T-helper 17 cell (primary cell): ENCODE data around the gene PSG11. TPM values are rescaled to one million over a fixed set of nuclear protein-coding genes. Genes with fewer than 3 reads are reported as not detected.
A peak's percentile ranks its signal among the peaks of the same experiment; 100 is the strongest.
"Not testable (repeated sequence)": the region's sequence is repeated elsewhere in the genome, so short reads cannot be mapped to it uniquely, and the experiment has no call there.

Experiments
- ATAC-seq: fragments of 150-1000 bp; cut with Tn5 transposase; 2 replicates; pipeline ENCODE4 v1.10.0; 2021; ENCODE audit warnings: mild to moderate bottlenecking, moderate library complexity
- DNase-seq, 3 donors: peaks; one replicate each; pipeline versions ENCODE4 v3.0.0 to v3.0.0-alpha.2; 2020 to 2021
- H3K9me3 ChIP-seq: one replicate; pipeline ENCODE4 v1.7.0; 2013; ENCODE audit warnings: low read length, mild to moderate bottlenecking; ENCODE audit not compliant: control insufficient read depth, poor library complexity, severe bottlenecking
- H3K27ac Mint-ChIP-seq: one replicate; pipeline ENCODE4 v1.8.0; 2022; ENCODE audit warnings: mild to moderate bottlenecking, moderate library complexity, mixed read lengths
- H3K27me3 Mint-ChIP-seq: one replicate; pipeline ENCODE4 v1.8.0; 2022; ENCODE audit warnings: mixed read lengths
- H3K36me3 Mint-ChIP-seq: one replicate; pipeline ENCODE4 v1.8.0; 2022; ENCODE audit warnings: low read depth, mixed read lengths
- H3K4me1 Mint-ChIP-seq: one replicate; pipeline ENCODE4 v1.8.0; 2022; ENCODE audit warnings: mild to moderate bottlenecking, mixed read lengths
- H3K4me3 Mint-ChIP-seq: one replicate; pipeline ENCODE4 v1.8.0; 2022; ENCODE audit warnings: mild to moderate bottlenecking, moderate library complexity, mixed read lengths
- total RNA-seq, 4 donors: library from RNA in 2 of 4; stranded (reverse) in 2 of 4; gene quantifications; one replicate each; pipeline ENCODE4 v1.2.3 and lab custom pipeline; 2022 to 2026

The PSG11 gene
- total RNA-seq, 2 donors from 2014 or later, result 0.29 to 0.37 TPM

DNA sequence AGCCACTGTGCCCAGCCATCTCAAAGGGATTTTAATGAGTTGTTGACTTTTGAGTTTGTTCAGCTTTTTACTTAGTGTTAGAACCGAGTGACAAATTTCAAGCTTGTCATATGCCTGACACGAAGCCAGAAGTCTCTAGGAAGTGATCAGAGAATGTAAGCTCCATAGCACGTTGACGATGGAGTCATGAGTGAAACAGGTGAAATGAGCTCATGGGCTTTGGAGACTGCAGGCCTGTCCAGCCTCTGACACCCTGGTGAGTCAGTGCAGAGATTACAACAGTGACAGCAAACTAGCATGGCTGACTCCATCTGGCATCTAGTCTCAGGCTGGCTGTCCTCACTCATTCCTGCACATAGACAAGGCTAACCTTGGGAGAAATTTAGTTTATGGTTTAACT, 4.6 kb downstream of the PSG11 start:
- H3K27ac Mint-ChIP-seq, H3K9me3 ChIP-seq, H3K4me1 Mint-ChIP-seq, DNase-seq, H3K36me3 Mint-ChIP-seq, ATAC-seq: not testable (repeated sequence)
- H3K4me3 Mint-ChIP-seq, result peak overlapping the region; percentile 37
- peaks cover 17% of the 10 kb centered on the region for H3K27me3 Mint-ChIP-seq

DNA sequence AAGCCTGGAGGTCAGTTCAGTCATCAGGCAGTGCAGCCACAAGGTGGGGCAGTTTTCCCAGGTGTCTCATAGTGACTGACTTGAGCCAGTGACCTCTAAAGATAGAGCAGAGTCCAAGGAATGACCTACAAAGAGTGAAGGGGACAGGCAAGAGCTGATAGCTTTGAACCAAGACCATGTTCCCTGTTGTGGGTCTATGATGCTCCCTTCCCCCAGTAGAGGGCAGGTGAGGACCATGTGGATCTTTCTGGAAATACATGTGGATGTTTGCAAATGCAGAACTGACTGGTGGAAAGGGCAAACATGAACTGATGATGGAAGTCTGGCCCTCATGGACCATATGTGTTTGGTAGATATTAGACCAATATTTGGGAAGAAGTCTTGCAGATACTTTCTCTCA, 6.7 kb downstream of the PSG11 start:
- not testable (repeated sequence) for H3K36me3 Mint-ChIP-seq, ATAC-seq, H3K4me1 Mint-ChIP-seq, H3K4me3 Mint-ChIP-seq, H3K9me3 ChIP-seq, DNase-seq, H3K27ac Mint-ChIP-seq
- peaks cover 28% of the 10 kb centered on the region for H3K27me3 Mint-ChIP-seq

DNA sequence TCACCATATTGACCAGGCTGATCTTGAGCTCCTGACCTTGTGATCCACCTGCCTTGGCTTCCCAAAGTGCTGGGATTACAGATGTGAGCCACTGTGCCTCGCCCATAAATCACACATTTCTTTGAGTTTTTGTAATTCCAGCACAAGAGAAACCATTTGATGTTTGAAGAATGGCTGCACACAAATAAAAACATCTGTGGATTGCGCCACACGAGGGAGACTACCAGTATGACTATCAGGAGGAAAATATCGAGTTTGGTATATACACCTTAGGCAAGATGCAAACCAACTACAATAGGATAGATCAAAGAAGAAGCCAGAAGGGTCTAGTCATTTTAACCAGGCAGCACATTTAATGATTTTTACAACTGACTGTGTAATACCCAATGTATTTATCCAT, 20.4 kb downstream of the PSG11 start:
- not testable (repeated sequence) for ATAC-seq, H3K4me3 Mint-ChIP-seq, H3K4me1 Mint-ChIP-seq, H3K27ac Mint-ChIP-seq, H3K9me3 ChIP-seq, H3K36me3 Mint-ChIP-seq, DNase-seq
- H3K27me3 Mint-ChIP-seq, result peaks cover 63% of the 10 kb centered on the region

DNA sequence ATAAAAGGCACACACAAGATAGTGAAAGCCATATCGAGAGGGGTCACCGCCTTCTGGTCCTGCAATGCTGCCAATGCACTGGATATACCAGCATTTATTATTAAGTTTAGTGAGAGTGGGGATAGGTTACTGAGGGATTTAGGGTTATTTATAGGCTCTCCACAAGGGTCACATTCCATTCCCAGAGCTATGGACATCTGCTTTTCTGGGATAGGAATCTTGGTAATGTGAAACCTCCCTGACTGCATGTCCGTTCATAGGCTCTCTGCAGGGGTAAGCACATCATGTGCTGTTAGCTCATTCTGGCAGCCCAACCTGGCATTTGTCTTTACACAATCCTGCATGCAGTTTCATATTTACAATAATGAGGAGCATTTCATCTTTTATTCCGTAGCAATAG, 21.4 kb downstream of the PSG11 start:
- ATAC-seq, H3K27ac Mint-ChIP-seq, H3K36me3 Mint-ChIP-seq, H3K4me3 Mint-ChIP-seq, H3K9me3 ChIP-seq, DNase-seq, H3K4me1 Mint-ChIP-seq: not testable (repeated sequence)
- peaks cover 55% of the 10 kb centered on the region for H3K27me3 Mint-ChIP-seq

DNA sequence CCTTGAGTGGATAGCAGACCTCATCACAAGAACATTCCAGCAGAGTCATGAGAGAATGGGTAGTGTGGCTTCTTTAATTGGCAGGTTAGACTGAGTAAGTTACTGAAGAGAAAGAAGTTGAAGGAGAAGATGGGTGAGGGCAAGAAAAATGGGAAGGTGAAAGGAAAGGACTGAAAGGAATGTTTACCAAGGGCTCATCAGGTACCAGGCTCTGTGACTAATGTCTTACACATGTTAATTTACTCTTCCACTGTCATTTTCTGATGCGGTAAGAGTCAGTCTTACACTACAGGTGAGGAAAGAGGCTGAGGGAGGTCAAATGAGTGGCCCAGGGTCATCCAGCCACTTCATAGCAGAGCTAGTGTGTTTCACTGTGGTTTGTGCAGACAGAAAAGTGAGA, 22.6 kb downstream of the PSG11 start:
- H3K4me1 Mint-ChIP-seq, result not testable (repeated sequence)

DNA sequence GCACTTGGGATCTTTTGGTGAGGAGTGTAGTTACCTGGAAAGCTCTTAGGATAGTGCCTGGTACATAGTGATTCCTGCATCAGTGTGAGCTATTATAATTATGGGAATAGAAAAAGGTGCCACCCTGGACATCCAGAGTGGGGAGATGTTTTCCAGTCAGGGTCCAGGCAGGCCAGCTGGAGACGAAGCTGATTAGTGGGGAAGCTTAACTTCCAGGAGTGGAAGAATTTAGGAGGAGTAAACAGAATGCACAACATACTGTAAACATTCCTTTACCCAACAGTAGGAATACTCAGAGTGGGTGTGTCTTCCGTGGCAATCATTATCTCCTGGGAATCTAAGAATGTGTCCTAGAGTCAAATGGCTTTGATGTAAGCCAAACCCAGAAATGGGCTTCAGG, 23.3 kb downstream of the PSG11 start:
- not testable (repeated sequence) for H3K27ac Mint-ChIP-seq, H3K4me1 Mint-ChIP-seq, DNase-seq, H3K9me3 ChIP-seq, H3K4me3 Mint-ChIP-seq, H3K36me3 Mint-ChIP-seq, ATAC-seq
- H3K27me3 Mint-ChIP-seq, result peaks cover 44% of the 10 kb centered on the region

More for the DNA sequence above, 22.6 kb downstream of the PSG11 start:
- H3K27me3 Mint-ChIP-seq, result peaks cover 44% of the 10 kb centered on the region
- H3K9me3 ChIP-seq, H3K4me3 Mint-ChIP-seq, DNase-seq, ATAC-seq, H3K36me3 Mint-ChIP-seq, H3K27ac Mint-ChIP-seq: not testable (repeated sequence)

DNA sequence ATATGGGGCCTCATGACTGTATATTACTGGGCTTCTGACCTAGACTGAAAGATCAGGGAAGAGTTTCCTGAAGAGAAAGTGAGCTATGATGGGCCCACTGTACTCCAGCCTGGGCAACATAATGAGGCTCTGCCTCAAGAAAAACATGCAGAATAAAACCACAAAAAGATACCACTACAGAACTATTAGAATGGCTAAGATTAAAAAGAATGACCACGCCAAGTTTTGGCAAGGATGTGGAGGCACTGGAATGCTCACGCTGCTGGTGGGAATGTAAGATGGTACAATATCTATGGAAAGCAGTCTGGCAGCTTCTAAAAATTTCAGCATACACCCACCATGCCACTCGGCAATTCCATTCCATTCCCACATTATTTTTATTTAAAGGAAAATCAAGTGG, 30.1 kb downstream of the PSG11 start:
- not testable (repeated sequence) for ATAC-seq, H3K4me3 Mint-ChIP-seq, H3K36me3 Mint-ChIP-seq, H3K4me1 Mint-ChIP-seq, DNase-seq, H3K27me3 Mint-ChIP-seq, H3K9me3 ChIP-seq, H3K27ac Mint-ChIP-seq

DNA sequence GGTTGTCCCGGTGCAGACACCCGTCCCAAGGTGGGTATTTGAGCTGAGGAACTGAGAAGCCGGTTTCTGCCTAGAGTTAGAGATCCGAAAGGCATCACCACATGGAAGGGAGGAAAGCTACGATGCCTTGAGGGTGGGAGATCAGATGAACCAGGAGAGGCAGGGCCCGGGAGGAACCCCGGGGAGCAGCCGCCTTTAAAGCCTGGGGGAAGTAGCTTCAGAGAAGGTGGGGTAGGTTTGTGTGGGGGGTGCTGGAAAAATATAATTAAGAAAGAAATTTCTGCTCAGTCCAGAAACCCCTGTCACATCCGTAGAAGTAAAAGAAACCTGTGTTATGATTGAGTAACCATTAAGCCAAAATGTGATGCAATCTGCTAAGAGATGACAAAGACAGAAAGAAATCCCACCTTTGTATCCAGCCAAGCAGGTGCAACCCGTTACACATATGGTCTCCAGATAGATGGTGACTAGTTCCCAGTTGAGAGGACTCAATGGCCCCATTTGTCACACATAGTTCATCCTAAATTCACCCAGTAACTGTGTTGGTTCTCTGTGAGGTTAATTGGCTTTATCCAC, 34.2 kb downstream of the PSG11 start:
- not testable (repeated sequence) for H3K36me3 Mint-ChIP-seq, ATAC-seq, DNase-seq, H3K27me3 Mint-ChIP-seq, H3K4me3 Mint-ChIP-seq, H3K27ac Mint-ChIP-seq, H3K4me1 Mint-ChIP-seq, H3K9me3 ChIP-seq

DNA sequence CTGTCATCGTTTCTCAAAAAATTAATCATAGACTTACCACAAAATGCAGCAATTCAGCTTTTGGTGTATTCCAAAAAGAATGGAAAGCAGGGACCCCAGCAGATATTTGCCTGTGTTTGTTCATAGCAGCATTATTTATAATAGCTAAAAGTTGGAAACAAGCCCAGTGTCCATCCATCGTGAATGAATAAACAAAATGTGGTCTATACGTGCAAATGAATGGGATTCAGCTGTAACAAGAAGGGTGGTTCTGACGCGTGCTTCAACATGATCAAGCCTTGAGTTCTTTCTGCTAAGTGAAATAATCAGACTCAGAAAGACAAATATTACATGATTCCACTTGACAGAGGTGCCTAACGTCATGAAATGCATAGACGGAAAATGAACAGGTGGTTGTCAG, 36.4 kb downstream of the PSG11 start:
- peaks cover 6% of the 10 kb centered on the region for H3K27me3 Mint-ChIP-seq
- DNase-seq (no peak), ATAC-seq (no peak)
- no peaks in the 10 kb centered on the region for H3K4me1 Mint-ChIP-seq
- H3K36me3 Mint-ChIP-seq, result no peaks in the 10 kb centered on the region
- no peak overlapping the region for H3K27ac Mint-ChIP-seq
- H3K4me3 Mint-ChIP-seq, result no peak overlapping the region
- H3K9me3 ChIP-seq, result no peaks in the 10 kb centered on the region

DNA sequence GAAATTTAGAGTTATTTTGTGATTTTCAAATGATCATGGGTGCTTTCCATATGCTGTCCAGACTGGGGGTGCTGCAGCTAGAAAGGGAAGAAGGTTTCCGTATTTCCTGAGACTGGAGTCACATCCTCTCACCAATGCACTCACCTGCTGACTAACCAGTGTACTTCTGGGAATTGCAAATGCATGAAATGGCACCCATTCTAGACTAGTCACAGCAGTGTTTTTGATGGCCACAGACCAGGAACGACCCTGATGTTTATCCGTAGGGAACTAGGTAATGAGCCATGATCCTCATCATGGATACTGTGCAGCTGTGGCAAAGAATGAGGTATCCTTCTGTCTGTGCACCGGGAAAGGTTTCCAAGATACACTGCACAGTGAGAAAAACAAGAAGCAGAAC, 37.1 kb downstream of the PSG11 start:
- not testable (repeated sequence) for H3K4me1 Mint-ChIP-seq, H3K9me3 ChIP-seq, H3K4me3 Mint-ChIP-seq, H3K27ac Mint-ChIP-seq, H3K27me3 Mint-ChIP-seq, ATAC-seq, DNase-seq, H3K36me3 Mint-ChIP-seq

DNA sequence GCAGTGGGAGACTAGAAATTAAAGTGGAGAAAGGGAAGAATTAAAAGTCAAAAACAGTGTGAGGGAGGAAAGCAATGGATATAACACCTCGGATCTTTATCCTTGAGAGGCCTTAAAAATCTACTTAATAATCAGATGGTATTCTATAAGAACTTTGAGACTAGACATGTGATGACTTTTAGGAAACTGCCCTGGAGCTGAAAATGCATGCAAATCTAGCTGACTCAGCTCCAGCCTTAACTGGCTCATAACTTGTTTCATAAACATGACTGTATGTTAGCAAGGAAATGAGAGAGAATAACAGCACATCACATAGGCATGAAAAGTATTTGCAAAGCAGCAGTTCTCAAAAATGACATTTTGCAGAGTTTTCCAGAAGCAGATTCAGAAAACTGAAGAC, 38.1 kb downstream of the PSG11 start:
- not testable (repeated sequence) for H3K27ac Mint-ChIP-seq, DNase-seq, H3K9me3 ChIP-seq, ATAC-seq, H3K4me1 Mint-ChIP-seq, H3K4me3 Mint-ChIP-seq, H3K36me3 Mint-ChIP-seq, H3K27me3 Mint-ChIP-seq

DNA sequence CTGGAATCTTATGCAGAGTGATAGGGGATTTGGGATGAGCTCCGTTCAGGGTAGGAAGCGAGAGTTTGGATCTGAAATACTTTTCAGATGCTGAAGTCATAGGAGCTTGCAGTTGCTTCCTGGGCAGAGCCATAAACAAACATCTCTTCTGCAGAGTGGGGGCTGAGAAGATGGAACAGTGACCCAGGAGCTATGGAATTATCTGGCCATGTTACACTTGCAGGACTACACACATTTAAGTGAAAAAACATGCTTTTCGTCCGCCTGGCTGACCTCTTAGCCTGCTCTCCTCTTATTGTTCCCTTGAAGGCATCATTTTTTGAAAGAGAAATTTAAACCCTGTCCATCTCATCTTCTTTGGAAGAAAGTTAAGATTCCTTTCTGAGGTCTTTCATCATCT, 40.7 kb downstream of the PSG11 start:
- Mint-ChIP-seq H3K4me3 (no peak overlapping the region), H3K27ac (no peak overlapping the region), H3K4me1 (no peaks in the 10 kb centered on the region), H3K27me3 (peaks cover 6% of the 10 kb centered on the region), H3K36me3 (no peaks in the 10 kb centered on the region)
- DNase-seq, result no peak
- no peaks in the 10 kb centered on the region for H3K9me3 ChIP-seq
- ATAC-seq, result no peak

DNA sequence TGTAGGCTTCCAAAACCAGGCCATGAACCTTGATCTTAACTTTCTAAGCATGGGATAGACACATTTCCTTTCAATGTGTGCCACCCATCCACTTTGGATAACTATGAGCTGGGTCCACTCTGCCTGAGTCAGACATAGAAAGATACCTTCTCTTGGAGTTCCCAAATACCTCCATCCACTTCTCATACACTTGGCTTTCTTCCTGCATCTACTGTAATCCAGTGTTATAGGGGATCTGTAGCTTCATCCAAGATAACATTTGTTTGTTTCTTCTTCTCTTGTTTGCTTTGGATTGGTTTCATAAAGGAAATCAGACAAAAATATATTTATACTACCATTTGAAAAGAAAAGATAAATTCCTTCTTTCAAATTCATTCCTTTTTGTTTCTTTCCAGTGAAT, 44.2 kb downstream of the PSG11 start:
- not testable (repeated sequence) for ATAC-seq, H3K9me3 ChIP-seq, H3K36me3 Mint-ChIP-seq, H3K4me3 Mint-ChIP-seq, H3K27ac Mint-ChIP-seq, DNase-seq, H3K4me1 Mint-ChIP-seq, H3K27me3 Mint-ChIP-seq

DNA sequence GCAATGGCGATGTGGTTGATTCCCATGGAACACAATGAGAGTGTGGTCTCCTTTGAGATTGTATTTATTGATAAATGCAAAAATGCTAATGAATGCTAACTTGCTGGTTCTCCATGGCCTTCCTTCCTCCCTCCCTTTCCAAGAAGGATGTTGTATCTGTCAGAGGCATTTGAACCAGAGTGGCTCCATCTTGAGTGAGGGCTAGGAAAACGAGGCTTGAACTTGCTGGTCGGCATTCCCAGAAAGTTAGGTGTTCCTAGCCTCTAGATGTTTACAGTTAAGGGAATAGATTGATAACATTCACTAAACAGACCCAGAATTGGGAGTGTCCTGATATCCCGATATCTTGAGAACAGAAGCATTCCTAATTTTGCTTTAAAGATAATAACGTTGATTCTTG, 54.8 kb downstream of the PSG11 start:
- not testable (repeated sequence) for DNase-seq, H3K4me3 Mint-ChIP-seq, ATAC-seq, H3K9me3 ChIP-seq, H3K27ac Mint-ChIP-seq, H3K4me1 Mint-ChIP-seq, H3K36me3 Mint-ChIP-seq
- peaks cover 11% of the 10 kb centered on the region for H3K27me3 Mint-ChIP-seq
